IMR-90 (cell line): ENCODE results near the gene BICD1. TPM values are rescaled to one million over a fixed set of nuclear protein-coding genes. Genes with fewer than 3 reads are reported as not detected.

ENCODE experiments used
- ATAC-seq: fragments of 200-7000 bp; cut with Tn5 transposase; 2 replicates; pipeline ENCODE4 v1.9.1; 2020; ENCODE audit warnings: low read depth, mild to moderate bottlenecking, moderate library complexity
- BruUV-seq: library from RNA; stranded (reverse); fragments of 400-500 nt; replicated peaks from 2 replicates; lab custom pipeline; 2021; lab: Mats Ljungman, UMichigan
- CTCF ChIA-PET: fragments of 300-600 bp; formaldehyde crosslinking; extraction: SDS; loops from one replicate; lab custom pipeline; 2021; ENCODE audit warnings: antibody characterized with exemption; lab: Yijun Ruan, JAX
- POLR2A ChIA-PET: fragments of 300-600 bp; sonication (Branson Sonifier 250); formaldehyde crosslinking; loops from one replicate; lab custom pipeline; 2022; ENCODE audit warnings: antibody characterized with exemption; ENCODE audit not compliant: unreplicated experiment; lab: Charles Lee
- DNase-seq: peaks from one replicate; pipeline ENCODE4 v3.0.0; 2013
- H2AFZ ChIP-seq: replicated peaks from 2 replicates; pipeline ENCODE3; 2013; ENCODE audit warnings: low read length, mild to moderate bottlenecking; ENCODE audit not compliant: poor library complexity
- H2AK5ac ChIP-seq: 2 replicates; pipeline ENCODE4 v1.6.1; 2013; ENCODE audit warnings: low read depth, low read length, inconsistent platforms
- H2AK9ac ChIP-seq: replicated peaks from 2 replicates; pipeline ENCODE3; 2013; ENCODE audit warnings: mild to moderate bottlenecking, low read depth, low read length, moderate library complexity; ENCODE audit not compliant: poor library complexity
- H2BK120ac ChIP-seq: 2 replicates; pipeline ENCODE4 v1.6.1; 2013; ENCODE audit warnings: low read depth, low read length, inconsistent platforms
- H2BK15ac ChIP-seq: 3 replicates; pipeline ENCODE4 v1.6.1; 2013; ENCODE audit warnings: low read depth, low read length, inconsistent platforms
- H2BK20ac ChIP-seq: 2 replicates; pipeline ENCODE4 v1.6.1; 2013; ENCODE audit warnings: low read depth, mild to moderate bottlenecking, inconsistent platforms, low read length, moderate library complexity
- H2BK5ac ChIP-seq: 2 replicates; pipeline ENCODE4 v1.6.1; 2013; ENCODE audit warnings: mild to moderate bottlenecking, low read depth, low read length, inconsistent platforms; ENCODE audit not compliant: poor library complexity, severe bottlenecking
- H3K14ac ChIP-seq: replicated peaks from 2 replicates; pipeline ENCODE4 v1.6.1; 2013; ENCODE audit warnings: low read depth, low read length, inconsistent platforms
- H3K18ac ChIP-seq: 2 replicates; pipeline ENCODE4 v1.6.1; 2013; ENCODE audit warnings: low read depth, low read length, control low read depth
- H3K23ac ChIP-seq: 2 replicates; pipeline ENCODE4 v1.6.1; 2013; ENCODE audit warnings: low read depth, low read length, inconsistent platforms
- H3K27ac ChIP-seq: 2 replicates; pipeline ENCODE4 v1.5.1; 2013; ENCODE audit warnings: mild to moderate bottlenecking, control low read depth, low read length; ENCODE audit not compliant: insufficient read depth
- H3K27me3 ChIP-seq: 2 replicates; pipeline ENCODE4 v1.6.1; 2013; ENCODE audit warnings: low read length; ENCODE audit not compliant: control insufficient read depth, insufficient read depth
- H3K36me3 ChIP-seq: 2 replicates; pipeline ENCODE4 v1.6.1; 2013; ENCODE audit warnings: low read length, mixed read lengths; ENCODE audit not compliant: control insufficient read depth, insufficient read depth
- H3K4ac ChIP-seq: 2 replicates; pipeline ENCODE4 v1.6.1; 2013; ENCODE audit warnings: low read depth, low read length, inconsistent platforms
- H3K4me1 ChIP-seq: 2 replicates; pipeline ENCODE4 v1.6.1; 2013; ENCODE audit warnings: low read length, mixed read lengths; ENCODE audit not compliant: control insufficient read depth, insufficient read depth
- H3K4me2 ChIP-seq: 2 replicates; pipeline ENCODE4 v1.6.1; 2013; ENCODE audit warnings: low read depth, mild to moderate bottlenecking, control low read depth, low read length, moderate library complexity
- H3K4me3 ChIP-seq: 2 replicates; pipeline ENCODE4 v1.5.1; 2013; ENCODE audit warnings: low read depth, mild to moderate bottlenecking, control low read depth, low read length, moderate library complexity; ENCODE audit not compliant: insufficient read depth
- H3K56ac ChIP-seq: 2 replicates; pipeline ENCODE4 v1.6.1; 2013; ENCODE audit warnings: low read length, inconsistent platforms; ENCODE audit not compliant: insufficient read depth; ENCODE audit errors: extremely low read depth
- H3K79me1 ChIP-seq, 2 experiments: 2 replicates each; pipeline ENCODE4 v1.6.1; 2013; ENCODE audit warnings: low read length in 2 of 2, inconsistent platforms in 1 of 2, low read depth in 1 of 2
- H3K9ac ChIP-seq: 2 replicates; pipeline ENCODE4 v1.6.1; 2013; ENCODE audit warnings: low read depth, low read length, control low read depth
- H3K9me1 ChIP-seq: 2 replicates; pipeline ENCODE4 v1.6.1; 2013; ENCODE audit warnings: low read length, inconsistent platforms; ENCODE audit not compliant: insufficient read depth
- H3K9me3 ChIP-seq: 2 replicates; pipeline ENCODE4 v1.6.1; 2013; ENCODE audit warnings: low read length; ENCODE audit not compliant: control insufficient read depth, insufficient read depth
- H4K20me1 ChIP-seq: 2 replicates; pipeline ENCODE4 v1.6.1; 2013; ENCODE audit warnings: low read length, inconsistent platforms; ENCODE audit not compliant: insufficient read depth
- H4K5ac ChIP-seq: 2 replicates; pipeline ENCODE4 v1.6.1; 2013; ENCODE audit warnings: mild to moderate bottlenecking, low read depth, low read length, control low read depth
- H4K8ac ChIP-seq, 2 experiments: 2 replicates each; pipeline ENCODE4 v1.6.1; 2013; ENCODE audit warnings: low read depth in 2 of 2, low read length in 2 of 2, control low read depth in 1 of 2, inconsistent platforms in 1 of 2
- H4K91ac ChIP-seq: 2 replicates; pipeline ENCODE4 v1.6.1; 2013; ENCODE audit warnings: low read depth, low read length, inconsistent platforms; ENCODE audit not compliant: insufficient read depth
- BHLHE40 ChIP-seq: fragments of 150-350 bp; IDR thresholded peaks from 2 replicates; pipeline ENCODE4 v1.6.1; 2016; ENCODE audit warnings: mild to moderate bottlenecking, low read depth, low read length
- CEBPB ChIP-seq: IDR thresholded peaks from 2 replicates; pipeline ENCODE4 v1.6.1; 2012; ENCODE audit warnings: low read depth, low read length, improper control_type of control experiment
- CHD1 ChIP-seq: IDR thresholded peaks from 2 replicates; pipeline ENCODE4 v1.6.1; 2012; ENCODE audit warnings: low read depth, low read length, improper control_type of control experiment
- FOS ChIP-seq: fragments of 150-350 bp; IDR thresholded peaks from 2 replicates; pipeline ENCODE4 v1.6.1; 2016; ENCODE audit warnings: low read depth, low read length
- MAFK ChIP-seq: IDR thresholded peaks from 2 replicates; pipeline ENCODE4 v1.6.1; 2012; ENCODE audit warnings: low read depth, low read length, improper control_type of control experiment
- MAZ ChIP-seq: IDR thresholded peaks from 2 replicates; pipeline ENCODE4 v1.6.1; 2012; ENCODE audit warnings: low read depth, mild to moderate bottlenecking, low read length, improper control_type of control experiment, moderate library complexity, borderline replicate concordance
- MXI1 ChIP-seq: IDR thresholded peaks from 2 replicates; pipeline ENCODE4 v1.6.1; 2012; ENCODE audit warnings: low read depth, mild to moderate bottlenecking, low read length, moderate library complexity, borderline replicate concordance
- NFE2L2 ChIP-seq: fragments of 150-350 bp; IDR thresholded peaks from 2 replicates; pipeline ENCODE4 v1.6.1; 2016; ENCODE audit warnings: low read depth, mild to moderate bottlenecking, low read length
- POLR2A ChIP-seq: IDR thresholded peaks from 2 replicates; pipeline ENCODE4 v1.6.1; 2012; ENCODE audit warnings: mild to moderate bottlenecking, low read depth, low read length
- RAD21 ChIP-seq: IDR thresholded peaks from 2 replicates; pipeline ENCODE4 v1.6.1; 2012; ENCODE audit warnings: low read length, improper control_type of control experiment
- RCOR1 ChIP-seq: IDR thresholded peaks from 2 replicates; pipeline ENCODE4 v1.6.1; 2012; ENCODE audit warnings: mild to moderate bottlenecking, low read length, improper control_type of control experiment; ENCODE audit not compliant: insufficient replicate concordance
- RFX5 ChIP-seq: IDR thresholded peaks from 2 replicates; pipeline ENCODE4 v1.8.0; 2012; ENCODE audit warnings: low read depth, mild to moderate bottlenecking, low read length, moderate library complexity
- SMC3 ChIP-seq: fragments of 150-350 bp; IDR thresholded peaks from 2 replicates; pipeline ENCODE4 v1.6.1; 2016; ENCODE audit warnings: low read depth, mild to moderate bottlenecking, antibody characterized with exemption, low read length, moderate library complexity
- WGBS, 2 experiments: methylation state at CpG; one replicate each; pipeline versions ENCODE4 v1.1.5 to v1.1.7; 2013; ENCODE audit warnings: missing lambda C conversion rate in 2 of 2; ENCODE audit not compliant: insufficient read length in 1 of 2; ENCODE audit errors: extremely low coverage in 2 of 2; 5-methylcytosine and 5-hydroxymethylcytosine counted together
- dilution Hi-C: fragments of 300-500 bp; cut with HindIII; formaldehyde crosslinking; loops from one replicate; pipeline ENCODE4 v1.14.3; 2018; ENCODE audit warnings: low sequenced_read_pairs; ENCODE audit not compliant: unreplicated experiment
- in situ Hi-C: fragments of 300-500 bp; cut with MboI; formaldehyde crosslinking; loops from 3 replicates; pipeline ENCODE4 v1.14.3; 2019; ENCODE audit warnings: low sequenced_read_pairs, inconsistent platforms, mixed read lengths
- intact Hi-C: fragments of 100-400 bp; cut with micrococcal nuclease; formaldehyde crosslinking; loops from 2 replicates; pipeline ENCODE4 v1.10.0; 2022
- polyA plus RNA-seq, 3 experiments: library from polyadenylated mRNA; depleted of rRNA; stranded (reverse); fragments of >200 nt; gene quantifications; 2 replicates each; pipeline ENCODE4 v1.2.3, GENCODE V29; 2012; ENCODE audit warnings: low replicate concordance in 1 of 3
- total RNA-seq: library from RNA; depleted of rRNA; stranded (reverse); fragments of >200 nt; gene quantifications from 2 replicates; pipeline ENCODE4 v1.2.3, GENCODE V29; 2012
- TF ChIP-seq, protein P1 (sequence below): conservative IDR thresholded peaks from 2 replicates; pipeline ENCODE4 v1.5.1; 2012; ENCODE audit warnings: mild to moderate bottlenecking, low read depth, low read length, improper control_type of control experiment
- TF ChIP-seq, protein P2 (sequence below): fragments of 150-350 bp; IDR thresholded peaks from 2 replicates; pipeline ENCODE4 v1.6.1; 2017; ENCODE audit warnings: mild to moderate bottlenecking, antibody characterized with exemption, low read length, low read depth
- TF ChIP-seq, protein P3 (sequence below): fragments of 150-350 bp; IDR thresholded peaks from 2 replicates; pipeline ENCODE4 v1.6.1; 2016; ENCODE audit warnings: low read depth, mild to moderate bottlenecking, low read length, moderate library complexity, borderline replicate concordance

The BICD1 gene
- total and polyA plus RNA-seq, 2 of the 4 experiments (the other 2 are of a cell fraction): 17.2 to 21.8 TPM

DNA sequence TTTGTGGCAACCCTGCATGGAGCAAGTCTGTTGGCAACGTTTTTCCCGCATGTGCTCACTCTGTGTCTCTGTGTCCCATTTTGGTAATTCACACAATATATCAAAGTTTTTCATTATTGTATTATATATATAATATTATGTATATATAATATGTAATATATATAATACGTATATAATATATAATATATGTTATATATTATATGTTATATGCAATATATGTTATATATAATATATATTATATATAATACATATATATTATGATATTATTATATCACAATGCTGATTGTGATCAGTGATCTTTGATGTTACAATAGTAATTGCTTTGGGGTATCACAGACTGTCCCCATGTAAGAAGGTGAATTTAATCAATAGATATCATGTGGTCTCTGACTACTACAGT, 84.8 kb downstream of the BICD1 start:
- no peaks in the 10 kb centered on the region; the same call in 1 of the 2 replicates for H3K9me1 ChIP-seq
- no peak overlapping the region for H3K56ac ChIP-seq
- no peak overlapping the region for H3K4me3 ChIP-seq
- WGBS, 2 experiments: no CpG with 5 or more reads among the region's 3 CpGs
- no peak overlapping the region for H4K91ac ChIP-seq
- H2BK15ac ChIP-seq: no peak overlapping the region
- no peak overlapping the region for H3K18ac ChIP-seq
- no peaks in the 10 kb centered on the region for H3K27me3 ChIP-seq
- in situ Hi-C loops (no loop called here), dilution Hi-C loops (no loop called here), intact Hi-C loops (no loop called here)
- ChIA-PET CTCF (no interaction called here), POLR2A (no interaction called here)
- no peak overlapping the region for H2AK9ac ChIP-seq
- H3K4ac ChIP-seq: no peak overlapping the region
- peaks cover 15% of the 10 kb centered on the region in 2 experiments for H3K79me1 ChIP-seq
- no peaks in the 10 kb centered on the region for H3K9me3 ChIP-seq
- no peaks in the 10 kb centered on the region for H3K4me1 ChIP-seq
- H2BK120ac ChIP-seq: no peak overlapping the region
- H4K8ac ChIP-seq: no peak overlapping the region
- H3K36me3 ChIP-seq: 0 out of 2 replicates have a peak, but pooled peaks cover 1% of the 10 kb centered on the region
- H3K23ac ChIP-seq: no peak overlapping the region
- ATAC-seq (no peak), DNase-seq (no peak)
- H3K4me2 ChIP-seq: no peak overlapping the region
- no peak overlapping the region for H2AK5ac ChIP-seq
- H3K9ac ChIP-seq: no peak overlapping the region
- H2AFZ ChIP-seq: no peak overlapping the region
- no TSS peak for BruUV-seq
- TF ChIP-seq FOS (no peak), MAFK (no peak), RFX5 (no peak), BHLHE40 (no peak), SMC3 (no peak), RAD21 (no peak), CHD1 (no peak), MAZ (no peak), RCOR1 (no peak), CEBPB (no peak), MXI1 (no peak), POLR2A (no peak), NFE2L2 (no peak)
- TF ChIP-seq, protein P1, sequence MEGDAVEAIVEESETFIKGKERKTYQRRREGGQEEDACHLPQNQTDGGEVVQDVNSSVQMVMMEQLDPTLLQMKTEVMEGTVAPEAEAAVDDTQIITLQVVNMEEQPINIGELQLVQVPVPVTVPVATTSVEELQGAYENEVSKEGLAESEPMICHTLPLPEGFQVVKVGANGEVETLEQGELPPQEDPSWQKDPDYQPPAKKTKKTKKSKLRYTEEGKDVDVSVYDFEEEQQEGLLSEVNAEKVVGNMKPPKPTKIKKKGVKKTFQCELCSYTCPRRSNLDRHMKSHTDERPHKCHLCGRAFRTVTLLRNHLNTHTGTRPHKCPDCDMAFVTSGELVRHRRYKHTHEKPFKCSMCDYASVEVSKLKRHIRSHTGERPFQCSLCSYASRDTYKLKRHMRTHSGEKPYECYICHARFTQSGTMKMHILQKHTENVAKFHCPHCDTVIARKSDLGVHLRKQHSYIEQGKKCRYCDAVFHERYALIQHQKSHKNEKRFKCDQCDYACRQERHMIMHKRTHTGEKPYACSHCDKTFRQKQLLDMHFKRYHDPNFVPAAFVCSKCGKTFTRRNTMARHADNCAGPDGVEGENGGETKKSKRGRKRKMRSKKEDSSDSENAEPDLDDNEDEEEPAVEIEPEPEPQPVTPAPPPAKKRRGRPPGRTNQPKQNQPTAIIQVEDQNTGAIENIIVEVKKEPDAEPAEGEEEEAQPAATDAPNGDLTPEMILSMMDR: no peak
- TF ChIP-seq, protein P2, sequence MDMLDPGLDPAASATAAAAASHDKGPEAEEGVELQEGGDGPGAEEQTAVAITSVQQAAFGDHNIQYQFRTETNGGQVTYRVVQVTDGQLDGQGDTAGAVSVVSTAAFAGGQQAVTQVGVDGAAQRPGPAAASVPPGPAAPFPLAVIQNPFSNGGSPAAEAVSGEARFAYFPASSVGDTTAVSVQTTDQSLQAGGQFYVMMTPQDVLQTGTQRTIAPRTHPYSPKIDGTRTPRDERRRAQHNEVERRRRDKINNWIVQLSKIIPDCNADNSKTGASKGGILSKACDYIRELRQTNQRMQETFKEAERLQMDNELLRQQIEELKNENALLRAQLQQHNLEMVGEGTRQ: no peak
- TF ChIP-seq, protein P3, sequence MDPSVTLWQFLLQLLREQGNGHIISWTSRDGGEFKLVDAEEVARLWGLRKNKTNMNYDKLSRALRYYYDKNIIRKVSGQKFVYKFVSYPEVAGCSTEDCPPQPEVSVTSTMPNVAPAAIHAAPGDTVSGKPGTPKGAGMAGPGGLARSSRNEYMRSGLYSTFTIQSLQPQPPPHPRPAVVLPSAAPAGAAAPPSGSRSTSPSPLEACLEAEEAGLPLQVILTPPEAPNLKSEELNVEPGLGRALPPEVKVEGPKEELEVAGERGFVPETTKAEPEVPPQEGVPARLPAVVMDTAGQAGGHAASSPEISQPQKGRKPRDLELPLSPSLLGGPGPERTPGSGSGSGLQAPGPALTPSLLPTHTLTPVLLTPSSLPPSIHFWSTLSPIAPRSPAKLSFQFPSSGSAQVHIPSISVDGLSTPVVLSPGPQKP: no peak
- no peak overlapping the region for H2BK5ac ChIP-seq
- no peak overlapping the region for H4K5ac ChIP-seq
- no peak overlapping the region for H3K27ac ChIP-seq
- no peak overlapping the region for H3K14ac ChIP-seq
- H2BK20ac ChIP-seq: no peak overlapping the region
- H4K20me1 ChIP-seq: no peaks in the 10 kb centered on the region
